Fibroblast of upper back skin (primary cell): ENCODE data around the gene CLDN15.
"Not testable (repeated sequence)": the region's sequence is repeated elsewhere in the genome, so short reads cannot be mapped to it uniquely, and the experiment has no call there.

Experiments used
- DNase-seq: peaks from one replicate; pipeline ENCODE4 v3.0.0-alpha.2; 2013

CLDN15 gene

GRCh38 chr7:101237206-101238067 is at the start of gene CLDN15:
TSS of gene CLDN15 (minus strand) at chr7:101237802. CDS start at chr7:101237581, 221 bp downstream.
- peak; percentile 70 for DNase-seq

GRCh38 chr7:101287032-101287431 is 49.4 kb upstream of the CLDN15 start:
- no peak for DNase-seq

GRCh38 chr7:101285880-101286279 is 48.3 kb upstream of the CLDN15 start:
- DNase-seq = not testable (repeated sequence)

- no peak for DNase-seq
These were observed 47.6 kb upstream of the CLDN15 start for GRCh38 chr7:101285171-101285570.

- DNase-seq = not testable (repeated sequence)
These were observed 43.3 kb upstream of the CLDN15 start for GRCh38 chr7:101280912-101281311.

- DNase-seq = no peak
These were observed 41.1 kb upstream of the CLDN15 start for GRCh38 chr7:101278461-101279292.

- DNase-seq = no peak
These were observed 39.6 kb upstream of the CLDN15 start for GRCh38 chr7:101277155-101277554.

- DNase-seq = no peak
These were observed 35.6 kb upstream of the CLDN15 start for GRCh38 chr7:101273206-101273605.

- no peak for DNase-seq
These were observed 33.4 kb upstream of the CLDN15 start for GRCh38 chr7:101271021-101271420.

- no peak for DNase-seq
These were observed 32.1 kb upstream of the CLDN15 start for GRCh38 chr7:101269664-101270063.

GRCh38 chr7:101265622-101266516 is 28.3 kb upstream of the CLDN15 start:
- DNase-seq = no peak

- DNase-seq = not testable (repeated sequence)
These were observed 26.6 kb upstream of the CLDN15 start for GRCh38 chr7:101264102-101264706.

GRCh38 chr7:101258243-101258731 is 20.7 kb upstream of the CLDN15 start:
- DNase-seq = peak; percentile 63

- DNase-seq = no peak
These were observed 18.2 kb upstream of the CLDN15 start for GRCh38 chr7:101255796-101256195.

- DNase-seq = not testable (repeated sequence)
These were observed 15.6 kb upstream of the CLDN15 start for GRCh38 chr7:101253199-101253598.

GRCh38 chr7:101251871-101252659 is 14.5 kb upstream of the CLDN15 start:
- DNase-seq = peak; percentile 97

- DNase-seq = no peak
These were observed 12.7 kb upstream of the CLDN15 start for GRCh38 chr7:101250324-101250723.

- no peak for DNase-seq
These were observed 10.7 kb upstream of the CLDN15 start for GRCh38 chr7:101248276-101248675.

GRCh38 chr7:101245147-101245668 is 7.6 kb upstream of the CLDN15 start:
- DNase-seq = no peak

GRCh38 chr7:101244375-101245146 is 7.0 kb upstream of the CLDN15 start, which contains the start of gene FIS1:
TSS of gene FIS1 (minus strand) at chr7:101245081. CDS start at chr7:101245004, 77 bp downstream.
- DNase-seq = peak; percentile 84
